Adipose tissue (tissue), 3 donors: Measurements from ENCODE around the gene DYNC2H1. TPM values are rescaled to one million over a fixed set of nuclear protein-coding genes. Genes with fewer than 3 reads are reported as not detected.

Source experiments
- H3K27ac ChIP-seq: one replicate; pipeline ENCODE4 v1.5.1; 2013; ENCODE audit warnings: low read depth, low read length
- WGBS, 3 donors: extraction: QIAGEN DNeasy Blood & Tissue Kit; methylation state at CpG; one replicate each; pipeline ENCODE4 v1.1.7; 2013; 5-methylcytosine and 5-hydroxymethylcytosine counted together
- polyA plus RNA-seq, 3 donors: library from polyadenylated mRNA; stranded (reverse); fragments of 200-250 nt; gene quantifications; one replicate each; pipeline ENCODE4 v1.2.3, GENCODE V29; 2013
- donor health status: healthy with polysubstance abuse.
- donor health status: Bipolar disorder and iron deficiency.
- donor health status: healthy.

Gene DYNC2H1
- polyA plus RNA-seq, 3 donors = 5.7 to 12.7 (median 8.1) TPM

GRCh38 chr11:103254123-103254522, 144.9 kb downstream of the DYNC2H1 start:
- no peak overlapping the region for H3K27ac ChIP-seq

- no peak overlapping the region for H3K27ac ChIP-seq
- WGBS, 3 donors = 71 to 84% (median 71%) methylated on average over 4 of the region's 4 CpGs
These were observed 148.1 kb downstream of the DYNC2H1 start for GRCh38 chr11:103257360-103257759.

DNA sequence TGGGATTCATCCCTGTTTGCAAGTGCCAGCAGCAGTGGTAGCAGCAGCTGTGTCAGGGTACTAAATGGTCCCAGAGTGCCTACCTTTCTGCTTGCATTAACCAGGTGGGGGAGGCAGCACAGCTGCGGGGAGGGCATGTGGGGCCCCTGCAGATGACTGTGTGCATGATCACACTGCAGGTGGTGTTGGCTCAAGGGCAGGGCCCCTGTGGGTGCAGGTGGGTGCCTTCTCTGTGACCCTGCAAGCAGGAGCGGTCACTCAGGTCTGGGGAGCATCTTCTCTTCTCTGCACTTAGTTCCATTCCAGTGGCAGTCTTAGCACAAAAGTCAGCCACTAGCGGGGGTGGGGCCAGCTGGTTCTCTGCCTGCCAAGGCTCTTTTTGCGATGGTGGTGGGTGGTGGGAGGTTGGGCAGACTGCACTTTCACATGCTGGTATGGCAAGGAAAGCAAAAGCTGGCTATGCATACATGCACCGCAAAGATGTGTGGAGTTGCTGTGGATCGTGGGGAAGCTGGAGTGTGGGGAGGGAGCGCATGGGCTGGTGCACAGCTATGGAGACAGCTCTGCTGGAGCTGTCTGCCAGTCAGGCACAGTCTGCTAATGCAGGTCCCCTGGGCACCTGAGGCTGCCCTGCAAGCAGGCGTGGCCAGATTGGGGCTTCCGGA, 157.1 kb downstream of the DYNC2H1 start:
- WGBS, 3 donors = 90 to 96% (median 95%) methylated on average over 9 of the region's 9 CpGs
- H3K27ac ChIP-seq = no peak overlapping the region

DNA sequence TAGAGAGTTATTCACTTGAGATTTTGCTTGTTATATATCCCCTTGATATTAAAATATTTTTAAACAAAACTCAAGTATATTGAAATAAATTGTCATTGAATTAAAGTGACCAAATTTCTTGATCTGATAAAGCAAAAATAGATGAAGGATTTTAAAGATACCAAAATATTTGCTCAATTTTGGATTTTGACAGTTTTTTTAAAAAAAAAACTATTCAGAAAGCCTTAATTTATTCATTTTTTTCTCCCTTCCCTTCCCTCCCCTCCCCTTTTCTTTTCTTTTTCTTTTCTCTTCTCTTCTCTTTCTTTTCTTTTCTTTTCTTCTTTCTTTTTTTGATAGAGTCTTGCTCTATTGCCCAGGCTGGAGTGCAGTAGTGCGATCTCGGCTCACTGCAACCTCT, 163.7 kb downstream of the DYNC2H1 start:
- no peak overlapping the region for H3K27ac ChIP-seq
- 97 to 100% (median 98%) methylated on average over 2 of the region's 2 CpGs for WGBS, 3 donors

DNA sequence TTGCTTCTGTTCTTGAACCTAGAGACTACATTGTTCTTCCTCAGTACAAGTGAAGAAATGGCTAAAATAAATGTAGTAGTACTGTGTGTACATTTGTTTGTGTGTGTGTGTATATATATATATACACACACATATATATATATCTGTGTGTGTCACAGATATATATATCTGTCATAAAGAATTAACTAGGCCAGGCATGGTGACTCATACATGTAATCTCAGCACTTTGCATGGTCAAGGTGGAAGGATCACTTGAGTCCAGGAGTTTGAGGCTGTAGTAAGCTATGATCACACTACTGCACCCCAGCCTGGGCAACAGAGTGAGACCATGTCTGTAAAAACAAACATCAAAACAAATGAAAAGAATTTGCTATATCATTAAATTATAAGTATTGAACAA, 164.8 kb downstream of the DYNC2H1 start:
- H3K27ac ChIP-seq = no peak overlapping the region

- no peak overlapping the region for H3K27ac ChIP-seq
These were observed 170.6 kb downstream of the DYNC2H1 start for GRCh38 chr11:103279821-103280220.

GRCh38 chr11:103281301-103281700, 172.1 kb downstream of the DYNC2H1 start:
- WGBS, 3 donors = 93 to 96% (median 94%) methylated on average over 1 of the region's 1 CpG
- H3K27ac ChIP-seq = no peak overlapping the region

GRCh38 chr11:103284260-103284659, 175.0 kb downstream of the DYNC2H1 start:
- WGBS, 3 donors = 92 to 100% (median 94%) methylated on average over 1 of the region's 1 CpG
- H3K27ac ChIP-seq = no peak overlapping the region

- WGBS, 3 donors = 94 to 100% (median 95%) methylated on average over 1 of the region's 1 CpG
- no peak overlapping the region for H3K27ac ChIP-seq
These were observed 185.3 kb downstream of the DYNC2H1 start for GRCh38 chr11:103294516-103294915.

DNA sequence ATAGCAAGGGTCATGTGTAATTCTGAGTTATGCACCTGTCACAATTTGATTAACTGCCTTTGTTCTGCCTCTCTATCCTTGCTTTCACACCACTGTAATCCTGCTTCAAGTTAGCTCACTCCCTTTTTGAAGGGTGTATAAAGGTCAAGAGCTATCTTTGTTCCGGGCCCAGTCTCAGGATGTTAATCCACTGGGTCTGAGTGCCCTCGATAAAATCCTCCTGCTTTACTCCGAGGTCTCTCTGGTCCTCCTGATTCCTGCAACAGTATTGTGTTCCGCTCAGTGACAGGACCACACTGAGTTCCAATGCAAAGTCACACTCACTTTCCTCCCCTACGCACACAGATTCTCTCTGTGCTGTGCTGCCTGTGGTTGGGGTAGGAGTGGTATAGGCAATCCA, 186.5 kb downstream of the DYNC2H1 start:
- WGBS, 3 donors = 93 to 98% (median 93%) methylated on average over 5 of the region's 5 CpGs
- no peak overlapping the region for H3K27ac ChIP-seq

- no peak overlapping the region for H3K27ac ChIP-seq
- whole genome bisulfite sequencing, 3 donors = 84 to 89% (median 87%) methylated on average over 3 of the region's 3 CpGs
These were observed 188.7 kb downstream of the DYNC2H1 start for GRCh38 chr11:103297900-103298299.

DNA sequence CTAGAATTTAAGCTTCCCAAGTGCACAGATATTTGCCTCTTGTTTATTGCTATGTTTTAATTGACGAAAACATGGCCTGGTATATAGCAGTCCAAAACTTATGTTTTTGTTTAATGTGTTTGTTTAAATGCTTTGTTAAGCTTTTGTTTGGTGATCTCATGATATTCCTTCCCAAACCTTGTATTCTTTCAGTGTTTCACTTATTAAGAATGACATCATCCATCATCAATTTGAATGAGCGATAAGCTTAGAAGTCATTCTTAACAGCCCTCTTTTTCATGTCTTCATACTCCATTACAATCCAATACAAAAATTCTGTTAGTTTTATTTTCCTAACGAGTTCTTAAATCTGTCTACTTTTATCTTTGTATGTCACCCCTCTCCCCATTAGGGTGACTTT, 206.0 kb downstream of the DYNC2H1 start:
- 91 to 97% (median 93%) methylated on average over 3 of the region's 3 CpGs for WGBS, 3 donors
- H3K27ac ChIP-seq = no peak overlapping the region

DNA sequence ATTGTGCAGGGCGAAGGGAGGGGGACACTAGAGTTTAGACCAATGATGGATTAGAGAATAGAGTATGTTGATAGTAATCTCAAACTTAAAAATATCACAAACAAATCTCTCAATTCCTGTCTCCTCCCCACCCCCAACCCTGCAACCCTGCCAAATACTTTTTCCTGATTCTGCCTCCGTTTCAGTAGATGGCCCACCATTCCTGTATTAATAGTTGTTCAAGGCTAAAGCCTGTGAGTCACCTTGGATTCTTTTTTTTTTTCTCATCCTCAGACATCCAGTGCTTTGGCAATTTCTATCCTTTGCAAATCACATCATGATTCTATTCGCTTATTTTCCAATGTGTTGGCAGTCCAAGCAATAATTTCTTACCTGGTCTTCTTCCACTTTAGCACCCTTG, 207.9 kb downstream of the DYNC2H1 start:
- H3K27ac ChIP-seq = no peak overlapping the region
- 74 to 75% (median 75%) methylated on average over 3 of the region's 3 CpGs for WGBS, 3 donors

- WGBS, 3 donors = 36 to 46% (median 43%) methylated on average over 6 of the region's 6 CpGs
- H3K27ac ChIP-seq = no peak overlapping the region
These were observed 213.6 kb downstream of the DYNC2H1 start for GRCh38 chr11:103322821-103323220.

GRCh38 chr11:103325686-103326069, 216.5 kb downstream of the DYNC2H1 start:
- H3K27ac ChIP-seq = no peak overlapping the region
- WGBS, 3 donors = 56 to 66% (median 63%) methylated on average over 7 of the region's 7 CpGs

GRCh38 chr11:103326070-103326794, 217.0 kb downstream of the DYNC2H1 start:
- H3K27ac ChIP-seq = no peak overlapping the region
- WGBS, 3 donors = 72 to 77% (median 76%) methylated on average over 25 of the region's 25 CpGs

DNA sequence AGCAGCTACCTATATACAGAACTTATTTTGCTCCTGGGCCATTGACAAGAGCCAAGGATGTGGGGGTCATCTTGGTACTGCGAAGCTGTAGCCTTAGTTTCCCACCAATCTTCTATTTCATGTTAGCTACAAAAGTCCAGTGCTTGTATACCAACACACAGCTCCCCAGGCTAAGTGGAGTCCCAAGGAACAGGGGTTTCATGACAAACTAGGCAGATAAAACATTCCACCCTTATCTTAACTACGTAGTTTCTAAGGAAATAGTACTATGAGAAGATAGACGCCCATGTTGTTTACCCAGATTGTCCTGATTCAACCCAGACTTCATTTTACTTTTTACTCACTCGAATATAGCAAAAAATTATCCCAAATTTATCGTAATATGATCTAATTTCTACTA, 218.5 kb downstream of the DYNC2H1 start:
- no peak overlapping the region for H3K27ac ChIP-seq
- WGBS, 3 donors = 75 to 90% (median 87%) methylated on average over 5 of the region's 5 CpGs

DNA sequence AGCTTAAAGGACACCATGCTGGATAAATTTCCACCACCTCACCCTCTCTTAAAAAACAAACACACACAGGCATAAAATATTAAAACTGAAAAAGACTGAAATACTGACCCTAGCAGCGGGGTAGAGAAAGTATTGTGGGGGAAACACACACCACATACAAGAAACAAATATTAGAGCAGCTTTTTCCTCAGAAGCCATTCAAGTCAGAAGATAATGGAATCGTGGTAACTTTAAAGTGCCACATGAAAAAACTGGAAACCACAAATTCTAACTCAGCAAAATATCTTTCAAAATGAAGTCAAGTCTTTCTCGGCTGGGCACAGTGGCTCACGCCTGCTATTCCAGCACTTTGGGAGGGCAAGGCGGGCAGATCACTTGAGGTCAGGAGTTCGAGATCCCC, 223.2 kb downstream of the DYNC2H1 start:
- H3K27ac ChIP-seq = no peak overlapping the region
- 70 to 89% (median 80%) methylated on average over 6 of the region's 6 CpGs for WGBS, 3 donors

DNA sequence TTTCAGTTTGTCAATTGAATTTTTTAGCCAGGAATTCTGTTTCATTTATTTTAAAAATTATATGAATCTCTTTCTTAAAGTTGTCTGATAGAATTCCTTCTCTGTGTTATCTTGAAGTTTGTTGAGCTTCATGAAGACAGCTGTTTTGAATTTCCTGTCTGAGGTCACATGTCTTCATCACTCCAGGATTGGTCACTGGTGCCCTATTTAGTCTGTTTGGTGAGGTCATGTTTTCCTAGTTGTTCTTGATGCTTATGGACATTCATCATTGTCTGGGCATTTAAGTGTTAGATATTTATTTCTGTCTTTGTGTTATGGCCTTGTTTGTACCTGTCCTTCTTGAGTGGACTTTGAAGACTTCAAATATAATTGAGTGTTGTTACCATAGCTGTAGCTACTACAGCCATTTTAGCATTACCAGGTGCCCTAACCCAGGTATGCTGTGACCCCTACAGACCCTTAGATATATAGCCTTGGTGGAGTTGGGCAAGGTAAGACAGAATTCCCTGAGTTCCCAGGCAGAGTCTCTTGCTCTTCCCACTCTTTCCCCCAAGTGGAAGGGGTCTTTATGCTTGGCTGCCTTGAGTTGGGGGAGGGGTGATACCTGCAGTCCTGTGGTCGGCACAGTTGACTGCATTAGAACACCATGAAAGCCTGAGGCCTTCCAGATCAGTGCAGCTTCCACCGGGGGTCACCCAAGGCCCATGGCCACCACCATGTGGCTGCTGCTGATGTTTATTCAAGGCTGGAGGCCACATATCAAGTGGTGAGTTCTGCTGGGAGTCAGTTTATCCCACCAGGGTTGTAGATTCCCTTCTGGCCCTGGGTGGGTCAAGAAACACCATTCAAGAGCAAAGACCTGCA, 229.6 kb downstream of the DYNC2H1 start:
- no peak overlapping the region for H3K27ac ChIP-seq
- 78 to 81% (median 80%) methylated on average over 2 of the region's 2 CpGs for WGBS, 3 donors
